ENCODE data around the gene KLHL34.

Gene KLHL34

GRCh38 chrX:21658152-21658737 lies at the start of gene KLHL34:
TSS of gene KLHL34 (minus strand) at chrX:21658330. CDS start at chrX:21657788, 542 bp downstream.
- DNase-seq, result no peak

GRCh38 chrX:21705225-21705624 lies 47.1 kb upstream of the KLHL34 start:
- DNase-seq, result no peak

- DNase-seq, result no peak
These were observed 44.6 kb upstream of the KLHL34 start for GRCh38 chrX:21702725-21703124.

DNA sequence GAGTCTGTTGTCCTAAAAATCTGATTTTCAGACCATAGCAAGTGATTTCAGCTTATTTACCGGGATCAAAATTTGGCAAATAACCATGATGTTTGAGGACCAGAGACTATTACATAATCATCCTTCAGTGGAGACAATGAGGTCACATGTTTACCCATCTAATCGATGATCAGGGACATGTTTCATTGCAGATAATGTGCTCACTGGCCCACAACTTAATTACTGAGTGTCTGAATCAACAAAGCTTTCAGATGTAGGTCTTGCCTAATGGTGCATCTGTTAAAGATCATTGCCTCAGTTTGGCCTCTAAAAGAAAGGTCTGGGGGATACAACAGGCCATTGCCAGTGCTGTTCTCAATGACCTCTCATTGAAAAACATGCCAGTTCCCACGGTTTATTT lies 42.8 kb upstream of the KLHL34 start:
- DNase-seq, result no peak

DNA sequence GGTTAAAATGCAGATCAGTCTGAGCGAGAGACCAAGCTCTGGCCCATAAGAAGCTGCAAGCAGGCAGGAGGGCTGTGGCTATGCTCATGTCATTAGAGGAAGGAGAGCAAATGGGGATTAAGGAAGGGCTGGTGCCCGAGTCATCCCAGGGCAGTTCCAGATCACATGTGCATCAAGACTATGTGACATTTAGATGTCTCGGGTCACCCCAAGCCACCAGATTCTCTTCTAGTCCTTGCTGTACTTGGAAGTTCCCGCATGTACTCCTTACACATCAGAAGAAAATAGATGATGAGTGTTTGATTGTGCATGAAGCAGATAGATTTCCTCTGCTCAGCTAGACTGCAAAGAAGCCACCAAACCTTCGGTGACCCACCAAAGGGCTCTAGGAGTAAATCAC lies 42.1 kb upstream of the KLHL34 start:
- no peak for DNase-seq

DNA sequence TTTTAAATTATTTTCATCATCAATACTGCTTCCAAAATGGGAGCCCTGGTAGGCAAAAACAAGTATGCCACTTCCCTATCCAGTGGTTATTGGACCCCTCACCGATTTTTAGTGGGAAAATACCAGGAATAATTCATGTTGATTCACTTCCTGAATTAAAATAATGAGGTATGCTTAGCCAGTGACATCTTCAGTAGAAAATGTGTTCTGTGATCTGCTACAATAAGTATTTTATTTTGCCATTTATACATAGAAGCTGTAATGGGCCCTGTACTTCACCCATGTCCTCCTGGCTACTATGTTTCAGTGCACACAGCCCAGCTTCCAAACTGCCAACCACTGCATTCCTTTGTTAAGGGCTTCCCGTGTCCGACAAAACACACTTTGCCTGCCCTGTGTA lies 41.0 kb upstream of the KLHL34 start:
- no peak for DNase-seq

DNA sequence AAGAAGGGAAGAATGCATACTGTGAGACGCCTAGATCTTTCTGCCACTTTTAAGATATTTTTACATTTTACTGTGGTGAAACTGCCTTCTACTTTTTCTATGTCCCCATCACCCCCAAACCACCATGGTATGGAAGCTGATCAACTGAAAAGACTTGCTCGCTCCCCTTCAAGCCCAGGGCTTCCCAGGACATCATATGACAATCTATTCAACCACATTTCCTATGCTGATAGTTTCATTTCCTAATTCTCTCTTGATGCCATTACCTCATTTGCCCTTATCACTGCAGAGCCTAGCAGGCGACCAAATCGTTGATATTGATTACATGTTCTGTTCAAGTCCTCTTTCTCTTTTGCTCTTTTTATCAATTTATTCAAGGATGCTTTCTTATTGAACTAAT lies 40.1 kb upstream of the KLHL34 start:
- DNase-seq, result no peak

DNA sequence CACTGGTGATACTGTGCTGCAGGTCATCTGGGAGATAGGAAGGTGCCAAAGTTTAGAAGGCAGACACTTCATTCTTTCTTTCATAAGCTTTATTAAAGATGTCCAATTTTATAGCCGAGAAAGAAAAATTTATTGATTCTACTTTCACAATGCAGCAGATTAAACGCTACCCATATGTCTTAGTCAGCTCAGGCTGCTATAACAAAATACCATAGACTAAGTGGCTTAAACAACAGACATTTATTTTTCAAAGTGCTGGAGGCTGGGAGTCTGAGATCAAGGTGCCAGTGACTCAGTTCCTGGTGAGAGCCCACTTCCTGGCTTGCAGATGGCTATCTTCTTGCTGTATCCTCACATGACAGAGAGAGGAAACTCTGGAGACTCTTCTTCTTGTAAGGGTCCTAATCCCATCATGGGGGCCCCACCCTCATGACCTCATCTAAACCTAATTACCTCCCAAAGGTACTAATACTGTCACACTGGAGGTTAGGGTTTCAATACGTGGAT lies 33.4 kb upstream of the KLHL34 start:
- peak; percentile 7 for DNase-seq

GRCh38 chrX:21683941-21684340 lies 25.8 kb upstream of the KLHL34 start:
- no peak for DNase-seq

- DNase-seq, result no peak
These were observed 20.0 kb upstream of the KLHL34 start for GRCh38 chrX:21678048-21678612.

- no peak for DNase-seq
These were observed 17.8 kb upstream of the KLHL34 start for GRCh38 chrX:21675931-21676330.

DNA sequence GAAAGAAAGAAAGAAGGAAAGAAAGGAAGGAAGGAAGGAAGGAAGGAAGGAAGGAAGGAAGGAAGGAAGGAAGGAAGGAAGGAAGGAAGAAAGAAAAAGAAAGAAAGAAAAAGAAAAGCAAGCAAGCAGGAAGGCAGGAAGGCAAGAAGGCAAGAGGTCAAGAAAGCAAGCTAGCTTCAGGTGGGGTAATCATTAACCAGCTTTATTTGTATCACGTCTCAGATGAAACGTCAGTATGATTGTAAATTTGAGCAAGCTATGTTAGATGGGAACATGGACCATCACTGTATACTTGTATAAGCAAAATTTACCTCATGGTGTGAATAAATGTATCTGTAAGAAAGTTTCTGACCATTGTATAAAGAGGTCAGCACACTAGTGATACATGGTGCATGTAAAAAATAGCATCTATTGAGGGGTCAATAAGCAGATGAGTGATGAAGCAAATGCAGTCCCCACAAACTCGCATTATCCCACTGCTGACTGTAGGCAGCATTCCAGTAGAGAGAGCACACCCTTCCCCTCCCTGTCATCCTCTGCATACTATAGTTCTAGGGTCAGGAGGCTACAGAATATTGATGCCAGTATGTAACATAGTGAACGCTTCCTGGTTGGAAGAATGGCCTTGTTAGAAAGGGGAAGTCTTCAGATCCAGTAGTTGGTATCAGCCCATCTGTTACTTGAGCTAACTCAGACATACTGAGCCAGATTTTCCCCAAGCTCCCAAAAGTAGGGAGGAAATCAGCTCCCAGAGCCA lies 16.5 kb upstream of the KLHL34 start:
- no peak for DNase-seq

DNA sequence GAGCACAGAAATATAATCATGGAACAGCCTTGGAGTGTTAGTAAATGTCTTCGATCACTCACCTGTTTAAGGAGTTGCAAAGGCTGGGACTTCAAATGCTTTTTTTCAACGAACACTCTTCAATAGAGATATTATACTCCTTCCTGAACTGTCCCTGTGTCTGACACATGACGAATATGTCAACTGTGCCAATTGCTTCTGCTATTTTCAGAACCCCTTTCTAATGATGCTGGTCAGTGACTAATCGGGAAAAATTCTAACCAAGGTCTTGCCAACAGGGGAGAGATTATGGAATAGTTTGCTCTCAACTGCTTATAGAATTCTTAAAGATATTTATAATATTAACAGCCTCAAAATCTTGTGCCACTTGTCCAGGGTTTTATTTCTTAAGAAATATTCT lies 8.5 kb upstream of the KLHL34 start:
- DNase-seq, result no peak

GRCh38 chrX:21666252-21666651 lies 8.1 kb upstream of the KLHL34 start:
- no peak for DNase-seq

DNA sequence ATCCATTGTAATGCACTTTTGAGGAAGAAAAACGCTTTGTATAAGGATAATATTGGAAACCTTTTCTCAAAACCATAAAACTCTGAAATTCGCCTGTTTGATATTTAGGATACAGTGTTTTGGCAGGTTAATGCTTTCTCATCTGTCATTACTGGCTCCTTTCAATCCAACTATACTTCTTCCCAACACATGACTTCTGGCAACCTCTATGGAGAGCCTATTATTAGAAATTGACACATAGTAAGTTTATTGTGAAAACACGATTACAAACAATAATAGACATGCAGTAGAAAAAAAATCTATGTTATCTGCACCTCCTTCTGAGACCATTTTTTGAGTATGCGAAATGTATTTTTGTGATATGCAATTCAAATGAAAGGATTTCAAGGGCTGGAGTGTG lies 4.6 kb upstream of the KLHL34 start:
- no peak for DNase-seq

- no peak for DNase-seq
These were observed 3.2 kb upstream of the KLHL34 start for GRCh38 chrX:21661316-21661715.

DNA sequence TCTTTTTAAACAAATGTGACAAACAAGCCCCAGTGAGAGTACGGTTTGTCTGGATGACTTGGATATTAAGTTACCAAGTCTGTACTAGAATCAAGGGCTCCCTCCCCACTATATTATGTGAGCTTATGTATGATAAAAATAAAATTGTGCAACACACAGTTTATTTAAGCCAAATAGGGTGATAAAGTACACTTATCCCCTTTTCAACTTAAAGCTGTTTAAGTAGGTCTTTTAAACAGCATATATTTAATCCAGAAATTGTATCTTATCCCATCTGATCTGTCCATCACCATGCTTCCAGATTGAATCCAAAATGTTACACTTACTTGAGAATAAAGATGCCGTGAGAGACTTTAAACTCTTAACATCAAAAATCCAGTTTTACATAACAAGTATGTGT lies 2.0 kb upstream of the KLHL34 start:
- DNase-seq, result no peak

GRCh38 chrX:21659320-21659719 lies 1.2 kb upstream of the KLHL34 start:
- no peak for DNase-seq

DNA sequence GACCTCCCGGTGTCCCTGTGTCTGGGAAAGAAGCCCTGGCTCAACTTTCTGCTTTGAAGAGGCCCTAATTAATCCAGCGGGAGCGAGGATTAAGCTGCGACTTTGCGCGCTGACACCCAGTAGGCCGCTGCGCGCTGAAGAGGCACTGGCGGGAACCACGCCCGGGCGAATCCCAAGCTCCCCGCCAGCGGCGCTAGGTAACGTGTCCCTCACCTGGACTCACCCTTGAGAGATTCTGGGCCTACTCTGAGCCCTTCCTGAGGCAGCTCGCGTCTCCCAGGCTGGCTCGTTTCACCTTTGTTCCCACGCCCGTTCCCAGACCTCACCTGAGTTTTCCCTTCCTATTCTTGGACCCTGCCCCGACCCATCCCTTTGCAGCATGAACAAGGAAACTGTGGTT lies 616 bp upstream of the KLHL34 start:
- DNase-seq, result no peak

- no peak for DNase-seq
These were observed 595 bp downstream of the KLHL34 start for GRCh38 chrX:21657318-21658151.

DNA sequence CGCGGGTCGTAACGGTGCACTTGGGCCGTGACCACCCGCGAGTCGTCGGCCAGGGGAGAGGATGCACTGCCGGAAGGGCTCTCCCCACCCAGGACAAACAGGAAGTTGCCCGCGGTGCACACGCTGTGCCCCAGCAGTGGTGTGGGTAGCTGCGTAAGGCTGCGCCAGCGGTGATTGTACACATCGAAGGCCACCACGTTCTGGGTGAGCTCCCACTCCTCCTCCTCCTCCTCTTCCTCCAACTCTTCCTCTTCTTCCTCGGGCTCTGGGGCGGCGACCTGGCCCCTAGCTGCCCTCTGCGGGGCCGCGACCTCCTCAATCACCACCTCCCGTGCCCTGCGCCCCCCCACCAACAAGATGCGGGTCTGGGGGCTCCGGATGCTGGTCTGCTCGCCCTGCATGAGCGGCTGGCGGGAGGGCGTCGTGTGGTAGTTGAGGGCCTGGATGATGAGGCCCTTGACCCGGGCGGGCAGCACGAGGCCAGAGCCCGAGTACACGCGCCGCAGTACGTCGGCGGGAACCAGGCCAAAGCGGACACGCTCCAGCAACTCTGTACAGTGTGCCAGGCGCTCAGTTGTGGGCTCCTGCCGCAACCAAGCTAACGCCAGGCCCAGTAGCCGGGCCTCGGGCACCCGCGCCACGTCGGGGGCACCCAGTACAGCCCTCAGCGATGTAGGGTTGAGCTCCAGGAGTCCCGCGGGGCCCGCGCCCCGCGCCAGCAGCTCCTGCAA lies 1.4 kb downstream of the KLHL34 start:
- no peak for DNase-seq

- no peak for DNase-seq
These were observed 2.1 kb downstream of the KLHL34 start for GRCh38 chrX:21655901-21656586.

Data from activated CD4-positive, alpha-beta T cell treated with anti-CD3 and anti-CD28 coated beads, Interleukin-2, Interleukin-6, amounts not matched to agents 100 ng/mL and 50 ng/mL, durations not matched to agents 16 hours and 8 hours (primary cell).